Stimulated activated CD8-positive, alpha-beta memory T cell treated with anti-CD3 and anti-CD28 coated beads, Interleukin-7, amount 100 ng/mL, for 1 hour (primary cell): Measurements from ENCODE around the gene APOBEC3F.
"Not testable (repeated sequence)": the region's sequence is repeated elsewhere in the genome, so short reads cannot be mapped to it uniquely, and the experiment has no call there.

Experiments used
- DNase-seq, 2 donors: peaks; one replicate each; pipeline ENCODE4 v3.0.0-alpha.2; 2020; ENCODE audit warnings: low read depth in 2 of 2

APOBEC3F gene

GRCh38 chr22:39040538-39041296 lies at the start of gene APOBEC3F:
Gene APOBEC3F, plus strand, starts transcription at chr22:39040864. Its CDS starts 97 bp downstream, at chr22:39040961.
- peak; percentile 31 to 54 for DNase-seq

- DNase-seq: not testable (repeated sequence)
Measured at GRCh38 chr22:38992871-38993371, 47.7 kb upstream of the APOBEC3F start.

GRCh38 chr22:38996105-38996504 lies 44.6 kb upstream of the APOBEC3F start:
- DNase-seq: no peak

GRCh38 chr22:38997518-38997917 lies 43.1 kb upstream of the APOBEC3F start:
- DNase-seq: no peak

GRCh38 chr22:39003165-39003638 lies 37.5 kb upstream of the APOBEC3F start:
- DNase-seq: peak; percentile 52 to 53

GRCh38 chr22:39007177-39007576 lies 33.5 kb upstream of the APOBEC3F start:
- no peak for DNase-seq

GRCh38 chr22:39008271-39008850 lies 32.3 kb upstream of the APOBEC3F start:
- DNase-seq: not testable (repeated sequence)

GRCh38 chr22:39010946-39011345 lies 29.7 kb upstream of the APOBEC3F start:
- no peak for DNase-seq

- DNase-seq: no peak
Measured at GRCh38 chr22:39012533-39013511, 27.8 kb upstream of the APOBEC3F start.

- DNase-seq: not testable (repeated sequence)
Measured at GRCh38 chr22:39013561-39013941, 27.1 kb upstream of the APOBEC3F start.

GRCh38 chr22:39013942-39014722 lies 26.5 kb upstream of the APOBEC3F start, which contains the start of gene APOBEC3C:
Gene APOBEC3C, plus strand, starts transcription at chr22:39014257. Its CDS starts 106 bp downstream, at chr22:39014363.
- peak; percentile 35 to 55 for DNase-seq

- DNase-seq: not testable (repeated sequence)
Measured at GRCh38 chr22:39014723-39015121, 25.9 kb upstream of the APOBEC3F start.

- no peak for DNase-seq
Measured at GRCh38 chr22:39016592-39016991, 24.1 kb upstream of the APOBEC3F start.

- DNase-seq: no peak
Measured at GRCh38 chr22:39017596-39018365, 22.9 kb upstream of the APOBEC3F start.

GRCh38 chr22:39020021-39020651 lies 20.5 kb upstream of the APOBEC3F start:
- DNase-seq: not testable (repeated sequence)

- no peak for DNase-seq
Measured at GRCh38 chr22:39021552-39022250, 19.0 kb upstream of the APOBEC3F start.

GRCh38 chr22:39024519-39025308 lies 15.9 kb upstream of the APOBEC3F start:
- no peak for DNase-seq

GRCh38 chr22:39026509-39027150 lies 14.0 kb upstream of the APOBEC3F start:
- no peak for DNase-seq
